Measurements from ENCODE around the gene ZNF683. TPM values are rescaled to one million over a fixed set of nuclear protein-coding genes. Genes with fewer than 3 reads are reported as not detected.

The ZNF683 gene
- total and polyA plus RNA-seq, 5 donors: 0.23 TPM; not detected in 4

DNA sequence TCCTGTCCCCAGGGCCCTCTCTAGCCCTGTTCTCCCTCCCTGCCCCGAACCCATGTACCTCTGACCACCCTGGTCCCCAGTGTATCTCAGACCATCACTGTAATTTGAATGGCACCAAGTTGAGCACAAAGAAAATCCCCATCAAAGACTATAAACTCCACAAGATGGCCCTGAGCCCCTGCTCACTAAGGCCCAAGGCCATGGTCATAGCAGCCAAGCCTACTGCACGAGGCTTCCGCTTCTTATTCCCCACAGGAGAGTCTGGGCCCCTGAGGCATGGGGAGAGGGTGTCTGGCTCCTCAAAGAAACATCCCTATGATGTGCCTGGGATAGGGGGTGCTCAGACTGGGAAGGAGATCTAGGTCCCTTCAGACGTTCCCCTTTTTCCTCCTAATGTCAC lies 4.5 kb downstream of the ZNF683 start:
- ATAC-seq: no peak
- no peaks in the 10 kb centered on the region for H3K4me1 ChIP-seq (ENCODE audit: control insufficient read depth, insufficient read depth, low read length)
- intact Hi-C loops (cut with DNase I): no loop called here
- WGBS: 66% methylated on average over 4 of the region's 4 CpGs
- no peaks in the 10 kb centered on the region for H3K27me3 ChIP-seq (ENCODE audit: control insufficient read depth, insufficient read depth)
- no peak overlapping the region for H3K27ac ChIP-seq (ENCODE audit: low read length)
- no peaks in the 10 kb centered on the region for H3K9me3 ChIP-seq (ENCODE audit: control insufficient read depth, low read length)
- DNase-seq: no peak
- H3K4me3 ChIP-seq (ENCODE audit: low read length): no peak overlapping the region

DNA sequence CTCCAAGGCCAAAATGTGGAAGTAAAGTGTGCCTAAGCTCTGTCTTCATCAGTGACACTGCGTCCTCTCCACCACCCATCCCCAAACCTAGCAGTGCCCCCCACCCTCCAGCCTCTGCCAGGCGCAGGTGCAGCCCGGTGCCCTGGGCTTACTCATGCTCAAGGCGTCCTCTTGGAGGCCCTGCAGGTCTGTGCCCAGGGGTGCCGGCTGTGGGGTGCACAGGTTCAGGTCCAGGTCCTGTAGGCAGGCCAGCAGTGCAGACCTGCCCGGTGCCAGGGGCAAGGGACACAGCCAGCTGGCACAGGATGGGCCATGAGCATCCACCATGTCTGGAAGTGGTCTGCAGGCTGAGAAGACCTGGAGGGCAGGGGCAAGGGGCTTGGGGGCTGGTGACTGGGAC lies 5.1 kb downstream of the ZNF683 start:
- H3K27ac ChIP-seq (ENCODE audit: low read length): no peak overlapping the region
- H3K27me3 ChIP-seq (ENCODE audit: control insufficient read depth, insufficient read depth): no peaks in the 10 kb centered on the region
- WGBS: 87% methylated on average over 6 of the region's 6 CpGs
- no peaks in the 10 kb centered on the region for H3K9me3 ChIP-seq (ENCODE audit: control insufficient read depth, low read length)
- H3K4me3 ChIP-seq (ENCODE audit: low read length): no peak overlapping the region
- no peak for DNase-seq
- intact Hi-C loops (cut with DNase I): no loop called here
- no peaks in the 10 kb centered on the region for H3K4me1 ChIP-seq (ENCODE audit: control insufficient read depth, insufficient read depth, low read length)
- peak in 1 of 2 donors; percentile 20 for ATAC-seq

DNA sequence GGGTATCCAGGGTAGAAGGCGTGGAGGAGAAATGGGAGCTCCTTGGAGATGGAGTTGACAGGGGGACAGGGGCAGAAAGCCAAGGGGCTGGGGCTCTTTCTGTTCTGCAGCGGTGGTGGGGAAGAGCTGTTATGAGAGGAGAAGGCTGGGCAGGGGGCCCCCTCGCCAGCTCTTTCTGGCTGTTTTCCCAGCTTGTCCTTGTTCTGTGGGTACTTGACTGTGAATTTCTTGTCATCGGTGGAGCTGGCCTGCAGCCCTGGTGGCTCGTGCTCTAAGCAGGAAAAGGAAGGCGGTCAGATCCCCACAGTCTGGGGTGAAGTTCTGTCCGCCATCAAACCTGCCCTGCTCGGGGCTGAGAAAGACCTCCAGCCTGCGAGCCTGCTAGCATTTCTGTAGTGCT lies 7.6 kb downstream of the ZNF683 start:
- ATAC-seq (no peak), DNase-seq (peak in 1 of 3 donors; percentile 47)
- Histone ChIP-seq H3K4me3 (ENCODE audit: low read length) (no peak overlapping the region), H3K4me1 (ENCODE audit: control insufficient read depth, insufficient read depth, low read length) (no peaks in the 10 kb centered on the region), H3K27me3 (ENCODE audit: control insufficient read depth, insufficient read depth) (no peaks in the 10 kb centered on the region), H3K9me3 (ENCODE audit: control insufficient read depth, low read length) (no peaks in the 10 kb centered on the region), H3K27ac (ENCODE audit: low read length) (no peak overlapping the region)
- intact Hi-C loops (cut with DNase I): no loop called here
- WGBS: 27% methylated on average over 9 of the region's 9 CpGs

DNA sequence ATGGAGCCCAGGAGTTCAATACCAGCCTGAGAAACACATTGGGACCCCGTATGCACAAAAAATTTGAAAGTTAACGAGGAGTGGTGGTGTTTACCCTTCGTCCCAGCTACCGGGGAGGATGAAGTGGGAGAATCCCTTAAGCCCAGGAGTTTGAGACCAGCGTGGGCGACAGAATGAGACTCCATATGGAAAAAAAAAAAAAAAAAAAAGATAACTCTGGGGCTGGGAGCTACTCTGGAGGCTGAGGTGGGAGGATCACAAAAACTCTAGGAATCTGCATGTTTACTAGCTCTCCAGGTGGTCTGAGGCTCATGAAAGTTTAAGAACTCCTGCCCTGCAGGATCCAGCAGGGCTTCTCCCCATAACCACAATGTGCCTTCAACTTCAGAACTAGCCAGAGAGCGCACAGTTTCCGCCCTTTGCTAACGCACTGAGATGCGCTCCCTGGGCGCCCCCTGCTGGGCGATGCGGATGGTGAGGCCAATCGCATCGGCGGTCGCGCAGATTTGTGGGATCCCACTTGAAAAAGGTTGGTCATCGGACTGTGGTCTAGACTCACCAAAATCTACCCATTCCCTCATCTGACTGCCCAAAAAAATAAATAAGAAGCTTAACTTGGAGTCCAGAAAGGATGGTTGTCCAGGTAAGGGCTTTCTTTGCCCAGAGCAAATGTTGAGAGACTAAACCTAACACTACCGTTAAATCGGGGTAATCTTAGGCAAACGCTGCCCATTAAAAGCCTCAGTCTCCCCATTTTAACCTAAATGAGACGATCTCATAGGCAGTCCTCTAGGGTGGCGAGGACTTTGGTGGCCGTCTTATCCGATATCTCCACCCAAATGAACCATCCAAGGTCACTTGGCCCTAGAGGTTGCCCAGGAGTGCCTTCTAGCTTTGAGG lies 8.8 kb downstream of the ZNF683 start:
- Histone ChIP-seq H3K9me3 (ENCODE audit: control insufficient read depth, low read length) (no peaks in the 10 kb centered on the region), H3K27me3 (ENCODE audit: control insufficient read depth, insufficient read depth) (no peaks in the 10 kb centered on the region), H3K4me1 (ENCODE audit: control insufficient read depth, insufficient read depth, low read length) (no peaks in the 10 kb centered on the region), H3K27ac (ENCODE audit: low read length) (no peak overlapping the region), H3K4me3 (ENCODE audit: low read length) (no peak overlapping the region)
- ATAC-seq: peak; percentile 65 to 77
- 32% methylated on average over 26 of the region's 26 CpGs for WGBS
- intact Hi-C loops (cut with DNase I): no loop called here
- peak; percentile 84 to 94 (median 87) for DNase-seq

DNA sequence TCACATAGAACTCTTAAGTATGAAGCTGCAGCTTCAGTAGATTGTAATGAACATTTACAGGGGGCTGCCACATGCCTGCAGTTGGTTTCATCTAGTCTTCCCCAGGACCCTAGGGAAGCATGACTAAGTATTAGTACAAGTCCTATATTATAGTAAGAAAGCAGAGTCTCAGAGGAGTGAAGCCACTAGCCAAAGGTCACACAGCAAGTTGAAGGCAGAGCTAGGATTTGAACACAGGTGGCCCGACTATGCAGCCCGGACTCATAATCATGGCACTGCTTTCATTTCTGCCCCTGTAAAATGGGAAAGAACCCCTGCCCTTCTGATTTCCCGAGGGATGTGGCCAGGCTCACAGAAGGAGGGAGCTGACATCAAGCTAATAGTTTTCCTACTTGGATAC lies 10.2 kb downstream of the ZNF683 start:
- Histone ChIP-seq H3K4me3 (ENCODE audit: low read length) (no peak overlapping the region), H3K9me3 (ENCODE audit: control insufficient read depth, low read length) (no peaks in the 10 kb centered on the region), H3K27ac (ENCODE audit: low read length) (no peak overlapping the region), H3K4me1 (ENCODE audit: control insufficient read depth, insufficient read depth, low read length) (no peaks in the 10 kb centered on the region), H3K27me3 (ENCODE audit: control insufficient read depth, insufficient read depth) (no peaks in the 10 kb centered on the region)
- intact Hi-C loops (cut with DNase I): no loop called here
- 96% methylated on average over 3 of the region's 3 CpGs for WGBS
- DNase-seq (no peak), ATAC-seq (no peak)

DNA sequence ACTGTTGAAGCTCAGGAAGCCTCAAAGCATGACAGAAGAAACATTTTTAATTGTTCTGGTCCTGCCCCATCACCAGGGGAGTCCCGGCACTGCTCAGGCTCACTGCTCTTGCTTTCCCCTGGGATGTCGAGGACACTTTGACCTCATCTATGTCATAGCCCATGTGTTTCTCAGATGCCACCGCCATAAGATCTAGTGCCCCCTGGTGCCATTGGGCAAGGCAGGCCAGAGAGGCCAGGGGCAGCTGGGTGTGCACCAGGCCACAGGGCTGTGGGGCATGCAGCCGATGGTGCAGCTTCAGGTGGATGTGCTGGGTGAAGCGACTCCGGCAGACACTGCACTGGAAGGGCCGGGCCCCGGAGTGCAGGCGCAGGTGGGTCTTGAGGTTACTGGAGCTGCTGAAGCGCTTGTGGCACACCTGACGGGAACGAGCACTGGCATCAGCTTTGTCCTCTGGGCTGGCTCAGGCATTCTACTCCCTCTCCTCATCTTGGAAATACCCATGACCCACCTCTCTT lies 10.9 kb downstream of the ZNF683 start:
- DNase-seq: no peak
- no peak for ATAC-seq
- no peaks in the 10 kb centered on the region for H3K4me1 ChIP-seq (ENCODE audit: control insufficient read depth, insufficient read depth, low read length)
- no peaks in the 10 kb centered on the region for H3K27me3 ChIP-seq (ENCODE audit: control insufficient read depth, insufficient read depth)
- no peaks in the 10 kb centered on the region for H3K9me3 ChIP-seq (ENCODE audit: control insufficient read depth, low read length)
- intact Hi-C loops (cut with DNase I): no loop called here
- WGBS: 85% methylated on average over 12 of the region's 12 CpGs
- no peak overlapping the region for H3K27ac ChIP-seq (ENCODE audit: low read length)
- H3K4me3 ChIP-seq (ENCODE audit: low read length): no peak overlapping the region

DNA sequence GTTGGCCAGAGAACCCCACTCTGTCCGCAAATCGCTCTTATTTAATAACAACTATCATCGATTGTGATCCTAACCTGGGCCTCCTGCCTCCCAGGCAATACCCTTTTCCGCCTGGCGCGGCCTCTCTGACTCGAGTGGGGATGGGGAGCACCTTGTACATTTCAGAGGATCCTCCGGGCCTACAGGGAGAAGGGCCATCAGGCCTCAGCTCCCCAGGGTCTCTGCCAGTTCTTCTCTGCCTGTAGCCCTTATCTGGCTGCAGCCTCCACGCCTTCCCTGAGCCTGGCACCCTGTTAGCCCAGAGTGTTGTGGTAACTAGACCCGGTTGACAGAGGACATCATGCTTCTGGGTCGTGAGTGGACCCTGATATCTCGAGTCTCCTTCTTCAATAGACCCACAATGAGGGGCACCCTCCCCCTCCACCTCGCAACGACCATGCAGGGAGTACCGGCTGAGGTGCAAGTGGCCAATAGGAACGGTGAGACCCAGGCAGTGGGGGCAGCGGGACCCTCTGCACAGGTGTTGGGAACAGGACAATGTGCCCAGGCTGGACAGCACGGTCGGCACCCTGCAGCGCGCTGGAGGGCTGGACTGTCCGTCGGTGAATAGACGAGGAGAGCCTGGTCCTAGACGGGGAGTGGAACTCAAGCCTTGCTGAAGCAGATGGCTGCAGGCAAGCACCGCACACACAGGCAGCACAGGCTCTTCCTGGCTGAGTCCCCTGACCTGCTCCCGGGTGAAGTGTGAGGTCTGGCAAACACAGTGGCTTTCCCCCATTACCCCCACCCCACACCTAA lies 11.5 kb downstream of the ZNF683 start:
- Histone ChIP-seq H3K9me3 (ENCODE audit: control insufficient read depth, low read length) (no peaks in the 10 kb centered on the region), H3K27me3 (ENCODE audit: control insufficient read depth, insufficient read depth) (no peaks in the 10 kb centered on the region), H3K4me1 (ENCODE audit: control insufficient read depth, insufficient read depth, low read length) (no peaks in the 10 kb centered on the region), H3K4me3 (ENCODE audit: low read length) (peak overlapping the region; percentile 34), H3K27ac (ENCODE audit: low read length) (no peak overlapping the region)
- ATAC-seq (no peak), DNase-seq (no peak)
- WGBS: 52% methylated on average over 27 of the region's 27 CpGs
- intact Hi-C loops (cut with DNase I): no loop called here

DNA sequence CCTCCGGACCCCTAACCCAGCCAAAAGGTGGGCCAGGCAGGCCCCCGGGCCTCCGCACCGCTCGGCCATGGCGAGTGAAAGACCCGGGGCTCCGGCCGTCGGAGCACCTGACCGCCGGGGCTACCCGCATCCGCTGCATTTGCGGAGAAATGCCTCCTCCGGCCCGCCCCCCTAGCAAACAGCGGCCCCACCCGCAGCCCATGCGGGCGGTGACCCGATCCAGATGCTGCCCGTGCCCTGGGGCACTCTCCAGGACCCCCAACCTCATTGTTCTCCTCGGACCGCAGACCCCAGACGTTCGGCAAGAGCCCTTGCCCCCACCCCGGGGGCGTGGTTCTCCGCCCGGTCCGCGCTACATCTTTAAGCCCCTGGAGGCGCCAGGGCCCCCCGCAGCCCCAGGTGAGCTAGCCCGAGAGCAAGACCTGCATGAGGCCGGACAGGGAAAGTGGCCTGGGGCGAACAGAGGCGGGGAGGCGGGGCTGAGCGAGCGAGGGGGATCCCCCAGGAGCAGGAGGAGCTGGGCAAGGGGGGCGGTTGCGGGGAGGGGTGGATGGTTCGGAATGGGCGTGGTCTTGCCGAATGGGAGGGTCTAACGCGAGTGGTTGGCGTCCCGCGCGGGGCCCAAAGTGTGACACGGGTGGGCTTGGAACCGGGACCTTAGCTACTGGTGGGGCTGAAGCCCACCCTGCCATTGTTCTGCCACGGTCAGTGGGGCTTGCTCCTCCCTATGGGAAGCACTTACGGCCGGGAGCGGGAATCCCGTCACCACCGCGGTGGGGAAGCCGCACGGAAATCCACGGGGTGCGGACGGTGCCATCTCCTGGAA lies 12.4 kb downstream of the ZNF683 start:
- WGBS: 3% methylated on average over 67 of the region's 67 CpGs
- peak in 1 of 3 donors; percentile 42 for DNase-seq
- no peaks in the 10 kb centered on the region for H3K4me1 ChIP-seq (ENCODE audit: control insufficient read depth, insufficient read depth, low read length)
- no peak overlapping the region for H3K27ac ChIP-seq (ENCODE audit: low read length)
- H3K4me3 ChIP-seq (ENCODE audit: low read length): peak overlapping the region; percentile 34
- H3K9me3 ChIP-seq (ENCODE audit: control insufficient read depth, low read length): no peaks in the 10 kb centered on the region
- no peaks in the 10 kb centered on the region for H3K27me3 ChIP-seq (ENCODE audit: control insufficient read depth, insufficient read depth)
- ATAC-seq: no peak
- intact Hi-C loops (cut with DNase I): no loop called here

DNA sequence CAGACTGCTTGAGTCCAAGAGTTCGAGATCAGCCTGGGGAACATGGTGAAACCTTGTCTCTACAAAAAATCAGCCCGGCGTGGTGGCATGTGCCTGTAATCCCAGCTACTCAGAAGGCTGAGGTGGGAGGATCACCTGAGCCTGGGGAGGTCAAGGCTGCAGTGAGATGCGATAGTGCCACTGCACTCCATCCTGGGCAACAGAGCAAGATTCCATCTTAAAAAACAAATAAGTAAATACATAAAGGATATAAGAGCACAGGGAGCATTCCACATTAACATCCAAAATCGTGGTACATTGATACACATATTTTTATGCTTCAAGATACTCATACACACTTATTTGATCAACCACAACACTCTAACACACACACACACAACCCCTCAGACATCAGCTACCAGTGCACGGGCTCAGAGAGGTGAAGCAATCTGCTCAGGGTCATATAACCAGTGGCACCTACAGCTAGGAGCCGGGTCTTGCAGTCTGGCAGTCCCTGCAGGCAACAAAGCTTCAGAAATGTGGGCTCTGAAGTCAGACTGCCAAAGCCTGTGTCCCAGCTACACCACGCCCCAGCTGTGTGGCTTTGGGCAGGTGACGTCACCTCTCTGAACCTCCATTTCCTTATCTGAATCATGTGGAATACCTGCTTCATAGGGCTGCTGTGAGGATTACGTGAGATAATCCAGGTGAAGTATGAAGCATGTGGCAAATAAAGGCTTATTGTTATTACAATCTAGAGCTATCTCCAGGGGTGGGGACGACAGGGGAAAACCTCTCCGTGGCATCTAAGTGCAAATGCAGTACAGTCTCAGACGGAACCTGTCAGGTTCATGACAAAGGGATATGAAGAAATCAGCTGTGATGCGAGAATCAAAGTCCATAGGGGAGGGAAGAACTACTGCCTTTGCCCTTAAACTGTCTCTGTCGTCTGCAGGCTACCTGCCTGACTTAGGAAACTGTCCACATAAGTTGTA lies 13.9 kb downstream of the ZNF683 start:
- DNase-seq: no peak
- Histone ChIP-seq H3K4me1 (ENCODE audit: control insufficient read depth, insufficient read depth, low read length) (no peaks in the 10 kb centered on the region), H3K9me3 (ENCODE audit: control insufficient read depth, low read length) (no peaks in the 10 kb centered on the region), H3K27me3 (ENCODE audit: control insufficient read depth, insufficient read depth) (no peaks in the 10 kb centered on the region), H3K27ac (ENCODE audit: low read length) (no peak overlapping the region), H3K4me3 (ENCODE audit: low read length) (no peak overlapping the region)
- intact Hi-C loops (cut with DNase I): no loop called here
- no peak for ATAC-seq
- WGBS: 53% methylated on average over 15 of the region's 15 CpGs

DNA sequence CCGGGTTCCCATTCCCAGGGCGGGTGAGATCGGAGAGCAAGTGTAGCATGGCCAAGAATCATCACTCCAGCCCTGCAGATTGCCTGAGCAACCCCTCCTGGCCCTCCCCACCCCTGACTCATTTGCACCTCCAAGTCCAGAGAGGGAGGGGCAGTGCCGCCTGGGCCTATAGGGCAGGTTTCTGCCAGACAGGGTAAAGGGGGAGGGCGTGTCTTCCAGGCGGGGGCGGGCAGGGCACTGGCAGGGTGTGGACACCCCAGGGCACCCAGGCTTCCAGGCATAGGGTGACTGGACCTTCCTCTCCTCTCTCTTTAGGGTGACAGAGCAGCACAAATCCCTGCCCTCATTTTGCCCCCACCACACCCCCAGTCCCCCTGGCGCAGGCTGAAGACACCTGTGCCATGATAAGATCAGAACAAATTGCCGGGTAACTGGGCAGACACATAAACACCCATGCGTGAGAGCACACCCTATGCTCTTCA lies 15.4 kb downstream of the ZNF683 start:
- no peak overlapping the region for H3K4me3 ChIP-seq (ENCODE audit: low read length)
- WGBS: 71% methylated on average over 10 of the region's 10 CpGs
- no peak for DNase-seq
- ATAC-seq: no peak
- H3K4me1 ChIP-seq (ENCODE audit: control insufficient read depth, insufficient read depth, low read length): no peaks in the 10 kb centered on the region
- no peaks in the 10 kb centered on the region for H3K9me3 ChIP-seq (ENCODE audit: control insufficient read depth, low read length)
- H3K27me3 ChIP-seq (ENCODE audit: control insufficient read depth, insufficient read depth): no peaks in the 10 kb centered on the region
- no peak overlapping the region for H3K27ac ChIP-seq (ENCODE audit: low read length)
- intact Hi-C loops (cut with DNase I): no loop called here
